Activated CD4-positive, alpha-beta T cell treated with anti-CD3 and anti-CD28 coated beads, Interleukin-2, amount 50 U/mL, for 4 hours (primary cell): ENCODE data around the gene ZMIZ1.
A peak's percentile ranks its signal among the peaks of the same experiment; 100 is the strongest.

ENCODE experiments used
- DNase-seq, 2 experiments: peaks; one replicate each; pipeline ENCODE4 v3.0.0-alpha.2; 2020

ZMIZ1 gene

GRCh38 chr10:79191951-79192676, 123.3 kb downstream of the ZMIZ1 start:
- no peak for DNase-seq

- DNase-seq = no peak
Measured at GRCh38 chr10:79192677-79193003, 123.9 kb downstream of the ZMIZ1 start.

GRCh38 chr10:79193694-79194382, 125.1 kb downstream of the ZMIZ1 start:
- DNase-seq = no peak

- DNase-seq = peak; percentile 71 to 72
Measured at GRCh38 chr10:79195091-79195923, 126.5 kb downstream of the ZMIZ1 start.

- DNase-seq = peak; percentile 58 to 66
Measured at GRCh38 chr10:79196470-79197461, 128.0 kb downstream of the ZMIZ1 start.

- no peak for DNase-seq
Measured at GRCh38 chr10:79197558-79197957, 128.8 kb downstream of the ZMIZ1 start.

GRCh38 chr10:79200346-79200745, 131.6 kb downstream of the ZMIZ1 start:
- DNase-seq = no peak

- DNase-seq = no peak
Measured at GRCh38 chr10:79201706-79202105, 132.9 kb downstream of the ZMIZ1 start.

GRCh38 chr10:79202188-79203013, 133.6 kb downstream of the ZMIZ1 start:
- DNase-seq = no peak

- DNase-seq = no peak
Measured at GRCh38 chr10:79203014-79203644, 134.4 kb downstream of the ZMIZ1 start.

GRCh38 chr10:79203833-79204232, 135.1 kb downstream of the ZMIZ1 start:
- DNase-seq = no peak

- no peak for DNase-seq
Measured at GRCh38 chr10:79206300-79207095, 137.7 kb downstream of the ZMIZ1 start.

GRCh38 chr10:79207096-79207357, 138.3 kb downstream of the ZMIZ1 start:
- DNase-seq = no peak

GRCh38 chr10:79207726-79208125, 139.0 kb downstream of the ZMIZ1 start:
- no peak for DNase-seq

GRCh38 chr10:79208251-79208983, 139.7 kb downstream of the ZMIZ1 start:
- no peak for DNase-seq

GRCh38 chr10:79209340-79209739, 140.6 kb downstream of the ZMIZ1 start:
- no peak for DNase-seq

GRCh38 chr10:79209831-79210230, 141.1 kb downstream of the ZMIZ1 start:
- no peak for DNase-seq

GRCh38 chr10:79210672-79211071, 141.9 kb downstream of the ZMIZ1 start:
- DNase-seq = no peak

GRCh38 chr10:79211616-79212015, 142.8 kb downstream of the ZMIZ1 start:
- no peak for DNase-seq

- no peak for DNase-seq
Measured at GRCh38 chr10:79215531-79215930, 146.8 kb downstream of the ZMIZ1 start.
